CD14-positive monocyte (primary cell): ENCODE data around the gene NR2C2AP. TPM values are rescaled to one million over a fixed set of nuclear protein-coding genes. Genes with fewer than 3 reads are reported as not detected.

Source experiments
- DNase-seq, 3 donors: peaks; one replicate each; pipeline ENCODE4 v3.0.0-alpha.2; 2011 to 2022
- H2AFZ ChIP-seq: 2 replicates; pipeline ENCODE4 v1.6.0; 2012; ENCODE audit warnings: mild to moderate bottlenecking, low read depth, low read length, inconsistent platforms; ENCODE audit not compliant: insufficient read depth, poor library complexity, severe bottlenecking
- H3K27ac ChIP-seq, 2 donors: 1 replicate in 1 of 2; 2 replicates in 1 of 2; pipeline ENCODE4 v1.5.1; 2012 to 2013; ENCODE audit warnings: low read length in 2 of 2, control low read depth in 1 of 2, inconsistent platforms in 1 of 2, low read depth in 1 of 2, mild to moderate bottlenecking in 1 of 2
- H3K27me3 ChIP-seq, 2 donors: one replicate each; pipeline versions ENCODE4 v1.6.0 to v1.6.1; 2011 to 2013; ENCODE audit warnings: low read length in 2 of 2; ENCODE audit not compliant: control insufficient read depth in 2 of 2, insufficient read depth in 2 of 2
- H3K36me3 ChIP-seq, 2 donors: replicated peaks in 1 of 2; 1 replicate in 1 of 2; 2 replicates in 1 of 2; pipeline versions ENCODE4 v1.5.1 to v1.6.1; 2012 to 2013; ENCODE audit warnings: low read length in 2 of 2, control low read depth in 1 of 2, inconsistent platforms in 1 of 2, mild to moderate bottlenecking in 1 of 2; ENCODE audit not compliant: insufficient read depth in 2 of 2, control insufficient read depth in 1 of 2
- H3K4me1 ChIP-seq, 2 donors: 1 replicate in 1 of 2; 2 replicates in 1 of 2; pipeline versions ENCODE4 v1.5.1 to v1.6.1; 2012 to 2013; ENCODE audit warnings: low read length in 2 of 2, control low read depth in 1 of 2, inconsistent platforms in 1 of 2, mild to moderate bottlenecking in 1 of 2, moderate library complexity in 1 of 2; ENCODE audit not compliant: insufficient read depth in 2 of 2, control insufficient read depth in 1 of 2
- H3K4me2 ChIP-seq: replicated peaks from 2 replicates; pipeline ENCODE3; 2012; ENCODE audit warnings: low read length, moderate library complexity, mild to moderate bottlenecking; ENCODE audit not compliant: poor library complexity, severe bottlenecking; ENCODE audit errors: extremely low read depth
- H3K4me3 ChIP-seq, 3 experiments: fragments of 200-600 bp in 1 of 3; sonication (generic) in 1 of 3; replicated peaks in 1 of 3; 1 replicate in 2 of 3; 2 replicates in 1 of 3; pipeline ENCODE4 v1.5.1; 2011 to 2013; ENCODE audit warnings: low read length in 3 of 3, mild to moderate bottlenecking in 3 of 3, control low read depth in 2 of 3, low read depth in 2 of 3, inconsistent platforms in 1 of 3, moderate library complexity in 1 of 3
- H3K79me2 ChIP-seq: 2 replicates; pipeline ENCODE4 v1.6.0; 2012; ENCODE audit warnings: mild to moderate bottlenecking, control low read depth, inconsistent platforms, low read length, moderate library complexity; ENCODE audit not compliant: insufficient read depth
- H3K9ac ChIP-seq: 2 replicates; pipeline ENCODE4 v1.6.0; 2017; ENCODE audit warnings: low read length, mild to moderate bottlenecking; ENCODE audit not compliant: insufficient read depth, poor library complexity, severe bottlenecking
- H3K9me3 ChIP-seq, 2 donors: replicated peaks in 1 of 2; 1 replicate in 1 of 2; 2 replicates in 1 of 2; pipeline versions ENCODE4 v1.5.1 to v1.6.1; 2012 to 2013; ENCODE audit warnings: low read length in 2 of 2, control low read depth in 1 of 2; ENCODE audit not compliant: control insufficient read depth in 1 of 2, insufficient read depth in 1 of 2
- H4K20me1 ChIP-seq: 2 replicates; pipeline ENCODE4 v1.6.0; 2012; ENCODE audit warnings: mild to moderate bottlenecking, low read length, control low read depth, moderate library complexity; ENCODE audit not compliant: insufficient read depth
- H3K27ac Mint-ChIP-seq, 7 donors: one replicate each; pipeline ENCODE4 v1.8.0; 2020; ENCODE audit warnings: mild to moderate bottlenecking in 7 of 7, mixed read lengths in 7 of 7, moderate library complexity in 6 of 7, inconsistent platforms in 2 of 7
- H3K27me3 Mint-ChIP-seq, 3 donors: one replicate each; pipeline ENCODE4 v1.8.0; 2021 to 2022; ENCODE audit warnings: low read depth in 3 of 3, mild to moderate bottlenecking in 3 of 3, mixed read lengths in 3 of 3, moderate library complexity in 3 of 3, inconsistent platforms in 1 of 3
- H3K36me3 Mint-ChIP-seq, 2 donors: one replicate each; pipeline ENCODE4 v1.8.0; 2020; ENCODE audit warnings: mixed read lengths in 2 of 2, inconsistent platforms in 1 of 2, mild to moderate bottlenecking in 1 of 2
- H3K4me1 Mint-ChIP-seq: one replicate; pipeline ENCODE4 v1.8.0; 2020; ENCODE audit warnings: mild to moderate bottlenecking, mixed read lengths
- H3K4me3 Mint-ChIP-seq, 2 donors: one replicate each; pipeline ENCODE4 v1.8.0; 2020; ENCODE audit warnings: mild to moderate bottlenecking in 2 of 2, mixed read lengths in 2 of 2, moderate library complexity in 1 of 2
- H3K9me3 Mint-ChIP-seq, 7 donors: one replicate each; pipeline ENCODE4 v1.8.0; 2020 to 2022; ENCODE audit warnings: mixed read lengths in 7 of 7, mild to moderate bottlenecking in 6 of 7, moderate library complexity in 6 of 7, inconsistent platforms in 2 of 7
- CTCF ChIP-seq: fragments of 200-600 bp; IDR thresholded peaks from one replicate; pipeline ENCODE4 v1.8.0; 2022; ENCODE audit warnings: antibody characterized with exemption, mild to moderate bottlenecking
- WGBS: methylation state at CpG from one replicate; pipeline ENCODE4 v1.1.5; 2013; ENCODE audit warnings: missing lambda C conversion rate; ENCODE audit not compliant: insufficient coverage; 5-methylcytosine and 5-hydroxymethylcytosine counted together
- intact Hi-C, 2 donors: fragments of 100-400 bp; cut with micrococcal nuclease; formaldehyde crosslinking; loops; one replicate each; pipeline versions ENCODE4 v1.15.0 to v1.15.1; 2023
- polyA plus RNA-seq, 3 donors: library from polyadenylated mRNA; depleted of rRNA in 1 of 3; unstranded in 2 of 3; stranded (reverse) in 1 of 3; fragments of 300-500 nt in 2 of 3; fragments of >200 nt in 1 of 3; fragmentation: Illumina TruSeq in 2 of 3; gene quantifications; 1 replicate in 2 of 3; 2 replicates in 1 of 3; pipeline ENCODE4 v1.2.3, GENCODE V29; 2012 to 2021

Gene NR2C2AP
- polyA plus RNA-seq, 3 donors, result 6.4 to 7.8 (median 6.4) TPM

DNA sequence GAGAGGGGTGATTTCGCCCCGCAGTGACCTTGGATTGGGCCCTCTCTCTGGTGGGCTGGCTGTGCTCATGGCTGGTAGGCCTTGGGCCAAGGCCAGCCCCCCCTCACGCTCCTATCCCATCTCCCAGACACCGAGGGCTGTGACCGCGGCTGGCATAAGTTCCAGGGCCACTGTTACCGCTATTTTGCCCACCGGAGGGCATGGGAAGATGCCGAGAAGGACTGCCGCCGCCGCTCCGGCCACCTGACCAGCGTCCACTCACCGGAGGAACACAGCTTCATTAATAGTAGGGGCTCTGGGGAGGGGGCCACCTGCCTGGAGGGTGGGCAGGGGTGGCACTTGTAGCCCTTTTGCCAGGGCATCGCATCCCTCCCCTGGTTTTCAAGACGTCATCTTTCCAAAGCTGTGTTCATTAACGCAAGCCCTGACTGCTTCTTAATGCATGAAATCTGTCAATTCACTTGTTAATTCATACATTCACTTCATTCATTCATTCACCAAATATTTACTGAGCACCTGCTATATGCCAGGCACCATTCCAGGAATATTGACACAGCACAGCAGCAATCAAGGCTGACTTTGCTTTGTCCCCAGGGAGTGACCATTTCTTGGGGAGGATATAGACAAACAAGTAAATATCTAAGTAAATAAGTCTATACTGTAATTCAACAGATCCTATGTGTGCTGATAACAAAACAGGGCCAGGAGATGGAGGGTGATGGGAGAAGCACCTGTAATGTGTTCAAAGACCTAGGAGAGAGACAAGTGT lies 35.1 kb upstream of the NR2C2AP start:
- no peak overlapping the region for H3K27ac Mint-ChIP-seq
- 87% methylated on average over 11 of the region's 18 CpGs for WGBS
- intact Hi-C loops, result no loop called here

DNA sequence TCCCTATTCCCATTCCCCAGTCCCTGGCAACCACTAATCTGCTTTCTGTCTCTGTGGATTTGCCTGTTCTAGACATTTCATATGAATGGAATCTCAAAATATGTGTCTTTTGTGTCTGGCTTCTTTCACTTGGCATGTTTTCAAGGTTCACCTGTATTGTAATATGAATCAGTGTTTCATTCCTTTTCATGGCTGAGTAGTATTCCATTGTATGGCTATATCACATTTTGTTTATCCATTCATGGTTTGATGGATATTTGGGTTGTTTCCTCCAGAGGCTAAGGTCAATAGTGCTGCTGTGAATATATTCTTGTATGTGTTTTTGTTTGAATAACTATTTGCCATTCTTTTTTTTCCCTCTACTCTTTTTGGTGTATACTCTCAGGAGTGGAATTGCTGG lies 33.0 kb upstream of the NR2C2AP start:
- H3K27me3 ChIP-seq, result no peaks in the 10 kb centered on the region
- H3K9ac ChIP-seq, result no peak overlapping the region
- no peak overlapping the region for H3K4me2 ChIP-seq
- no peak overlapping the region for H3K27ac Mint-ChIP-seq
- no peaks in the 10 kb centered on the region for H3K36me3 ChIP-seq
- no peaks in the 10 kb centered on the region for H3K36me3 Mint-ChIP-seq
- no peaks in the 10 kb centered on the region for H4K20me1 ChIP-seq
- H3K9me3 Mint-ChIP-seq, result peaks cover 20 to 37% (median 34%) of the 10 kb centered on the region in 7 donors
- H3K4me3 Mint-ChIP-seq, result no peak overlapping the region
- peaks cover 21 to 29% of the 10 kb centered on the region in 2 donors for H3K9me3 ChIP-seq
- intact Hi-C loops, result no loop called here
- peaks cover 1 to 10% (median 2%) of the 10 kb centered on the region in 3 donors for H3K27me3 Mint-ChIP-seq
- DNase-seq, result no peak
- H2AFZ ChIP-seq, result no peak overlapping the region
- no peak for TF ChIP-seq CTCF
- no peaks in the 10 kb centered on the region for H3K4me1 ChIP-seq
- H3K4me3 ChIP-seq, result no peak overlapping the region
- H3K4me1 Mint-ChIP-seq, result no peaks in the 10 kb centered on the region
- H3K27ac ChIP-seq, result no peak overlapping the region
- no peaks in the 10 kb centered on the region for H3K79me2 ChIP-seq

More for the DNA sequence above, 35.1 kb upstream of the NR2C2AP start:
- Mint-ChIP-seq H3K9me3 (peaks cover 19 to 34% (median 30%) of the 10 kb centered on the region in 7 donors), H3K4me3 (no peak overlapping the region), H3K27me3 (peaks cover 2 to 13% (median 5%) of the 10 kb centered on the region in 3 donors), H3K4me1 (no peaks in the 10 kb centered on the region), H3K36me3 (no peaks in the 10 kb centered on the region)
- H4K20me1 ChIP-seq, result no peaks in the 10 kb centered on the region
- no peak overlapping the region for H3K4me2 ChIP-seq
- no peaks in the 10 kb centered on the region for H3K4me1 ChIP-seq
- H3K79me2 ChIP-seq, result no peaks in the 10 kb centered on the region
- no peak overlapping the region for H2AFZ ChIP-seq
- no peaks in the 10 kb centered on the region for H3K36me3 ChIP-seq
- no peak for DNase-seq
- no peak overlapping the region for H3K4me3 ChIP-seq
- no peak overlapping the region for H3K9ac ChIP-seq
- no peak overlapping the region for H3K27ac ChIP-seq
- TF ChIP-seq CTCF, result no peak
- H3K9me3 ChIP-seq, result peaks cover 21 to 27% of the 10 kb centered on the region in 2 donors
- H3K27me3 ChIP-seq, result no peaks in the 10 kb centered on the region
